Measurements from ENCODE around the gene APCDD1L. TPM values are rescaled to one million over a fixed set of nuclear protein-coding genes. Genes with fewer than 3 reads are reported as not detected.

The APCDD1L gene
- total RNA-seq = 0.23 TPM in 1 of 2 replicates, not detected in the other
- polyA plus RNA-seq = 0.07 TPM in 1 of 2 replicates, not detected in the other

- no peaks in the 10 kb centered on the region for H3K79me2 ChIP-seq
Measured at GRCh38 chr20:58515233-58516212, at the start of gene APCDD1L. TSS of gene APCDD1L (minus strand) at chr20:58515399. CDS start at chr20:58514707, 692 bp downstream.

GRCh38 chr20:58559368-58559729 is 44.1 kb upstream of the APCDD1L start:
- no peak for TF ChIP-seq CTCF (IDR thresholded peaks at IDR 0.05; ENCODE audit: poor library complexity)
- no peaks in the 10 kb centered on the region for H4K20me1 ChIP-seq (ENCODE audit: insufficient read depth, poor library complexity, severe bottlenecking)
- WGBS (ENCODE audit: low lambda C conversion rate, missing lambda C conversion rate) = 90% methylated on average over 7 of the region's 7 CpGs
- no peaks in the 10 kb centered on the region for H3K4me1 ChIP-seq (ENCODE audit: insufficient read depth)
- H3K79me2 ChIP-seq = no peaks in the 10 kb centered on the region
- H3K27me3 ChIP-seq = peaks cover 4% of the 10 kb centered on the region
- H3K27ac ChIP-seq = no peak overlapping the region
- no peak overlapping the region for H3K4me3 ChIP-seq
- no peak overlapping the region for H2AFZ ChIP-seq
- H3K9me2 ChIP-seq (replicated peaks; ENCODE audit: insufficient read depth) = no peaks in the 10 kb centered on the region
- no peaks in the 10 kb centered on the region for H3K9me3 ChIP-seq (ENCODE audit: low read depth)
- DNase-seq (ENCODE audit: low spot score) = no peak
- H3K36me3 ChIP-seq (replicated peaks; ENCODE audit: insufficient read depth, low read depth) = no peaks in the 10 kb centered on the region
- H3K4me2 ChIP-seq = no peak overlapping the region

More at GRCh38 chr20:58515233-58516212, at the start of gene APCDD1L:
- no peaks in the 10 kb centered on the region for H3K9me2 ChIP-seq (replicated peaks; ENCODE audit: insufficient read depth)
- no peaks in the 10 kb centered on the region for H3K9me3 ChIP-seq (ENCODE audit: low read depth)
- H2AFZ ChIP-seq = no peak within 1 kb of the TSS
- H3K27me3 ChIP-seq = peaks cover 57% of the 10 kb centered on the region
- no peak for DNase-seq (ENCODE audit: low spot score)
- no peak within 1 kb of the TSS for H3K4me3 ChIP-seq
- no peak within 1 kb of the TSS for H3K27ac ChIP-seq
- WGBS (ENCODE audit: low lambda C conversion rate, missing lambda C conversion rate) = 24% methylated on average over 28 of the region's 28 CpGs
- TF ChIP-seq EZH2 (IDR thresholded peaks at IDR 0.05; ENCODE audit: borderline replicate concordance) (peak; percentile 31), EZH2phosphoT487 (IDR thresholded peaks at IDR 0.05; ENCODE audit: low read depth, severe bottlenecking, unreplicated experiment) (peak; percentile 2), CTCF (IDR thresholded peaks at IDR 0.05; ENCODE audit: poor library complexity) (no peak)
- peak within 1 kb of the TSS; percentile 70 for H3K4me2 ChIP-seq
- H3K36me3 ChIP-seq (replicated peaks; ENCODE audit: insufficient read depth, low read depth) = no peaks in the 10 kb centered on the region
- no peaks in the 10 kb centered on the region for H4K20me1 ChIP-seq (ENCODE audit: insufficient read depth, poor library complexity, severe bottlenecking)
- no peaks in the 10 kb centered on the region for H3K4me1 ChIP-seq (ENCODE audit: insufficient read depth)

- DNase-seq (ENCODE audit: low spot score) = no peak
- H3K9me3 ChIP-seq (ENCODE audit: low read depth) = no peaks in the 10 kb centered on the region
- H4K20me1 ChIP-seq (ENCODE audit: insufficient read depth, poor library complexity, severe bottlenecking) = no peaks in the 10 kb centered on the region
- TF ChIP-seq CTCF (IDR thresholded peaks at IDR 0.05; ENCODE audit: poor library complexity) = no peak
- TF ChIP-seq EZH2 (IDR thresholded peaks at IDR 0.05; ENCODE audit: borderline replicate concordance) = no peak
- TF ChIP-seq EZH2phosphoT487 (IDR thresholded peaks at IDR 0.05; ENCODE audit: low read depth, severe bottlenecking, unreplicated experiment) = no peak
- no peaks in the 10 kb centered on the region for H3K79me2 ChIP-seq
- H3K4me1 ChIP-seq (ENCODE audit: insufficient read depth) = peaks cover 4% of the 10 kb centered on the region
- no peak overlapping the region for H2AFZ ChIP-seq
- H3K27me3 ChIP-seq = peaks cover 4% of the 10 kb centered on the region
- H3K9me2 ChIP-seq (replicated peaks; ENCODE audit: insufficient read depth) = no peaks in the 10 kb centered on the region
- no peak overlapping the region for H3K4me2 ChIP-seq
- no peaks in the 10 kb centered on the region for H3K36me3 ChIP-seq (replicated peaks; ENCODE audit: insufficient read depth, low read depth)
- H3K4me3 ChIP-seq = no peak overlapping the region
- no peak overlapping the region for H3K27ac ChIP-seq
- WGBS (ENCODE audit: low lambda C conversion rate, missing lambda C conversion rate) = 84% methylated on average over 19 of the region's 19 CpGs
Measured at GRCh38 chr20:58558486-58559367, 43.5 kb upstream of the APCDD1L start.
